NCI-H128 (cell line): ENCODE results near the gene POC1A.

Source experiments
- DNase-seq: peaks from one replicate; lab custom pipeline; 2025; ENCODE audit not compliant: unreplicated experiment; lab: John Stamatoyannopoulos, UW

POC1A gene

DNA sequence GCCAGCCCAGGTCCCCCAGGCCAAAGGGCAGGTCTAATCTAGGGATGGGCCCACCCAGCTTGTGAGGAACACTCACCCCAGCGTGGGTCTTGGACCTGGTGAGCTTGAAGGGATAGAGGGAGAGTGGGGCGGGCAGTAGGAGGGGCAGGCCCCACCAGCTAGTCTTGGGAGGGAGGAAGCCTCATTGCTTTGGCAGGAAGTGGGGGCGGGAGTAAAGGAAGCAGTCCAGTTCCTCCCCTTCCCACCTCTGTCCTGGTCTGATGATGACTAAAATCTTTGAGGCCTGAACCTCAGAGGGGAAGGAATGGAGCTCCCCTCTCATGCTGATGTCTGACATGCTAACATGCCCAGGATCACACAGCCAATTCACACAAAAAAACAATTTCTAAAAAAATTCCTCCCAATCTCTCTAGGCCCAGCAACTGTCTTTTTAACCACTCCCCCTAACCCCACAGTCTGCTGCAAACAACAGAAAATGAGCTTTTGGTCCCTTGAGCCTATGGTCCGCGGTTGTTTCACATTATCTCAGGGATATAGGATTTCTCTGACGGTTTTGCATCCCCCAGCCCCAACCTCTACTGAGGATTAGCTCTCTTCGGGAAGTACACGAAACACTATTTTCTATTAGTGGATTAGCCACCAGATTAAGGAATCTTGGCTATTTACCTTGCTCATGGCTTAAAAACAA lies 67.1 kb downstream of the POC1A start:
- no peak for DNase-seq

DNA sequence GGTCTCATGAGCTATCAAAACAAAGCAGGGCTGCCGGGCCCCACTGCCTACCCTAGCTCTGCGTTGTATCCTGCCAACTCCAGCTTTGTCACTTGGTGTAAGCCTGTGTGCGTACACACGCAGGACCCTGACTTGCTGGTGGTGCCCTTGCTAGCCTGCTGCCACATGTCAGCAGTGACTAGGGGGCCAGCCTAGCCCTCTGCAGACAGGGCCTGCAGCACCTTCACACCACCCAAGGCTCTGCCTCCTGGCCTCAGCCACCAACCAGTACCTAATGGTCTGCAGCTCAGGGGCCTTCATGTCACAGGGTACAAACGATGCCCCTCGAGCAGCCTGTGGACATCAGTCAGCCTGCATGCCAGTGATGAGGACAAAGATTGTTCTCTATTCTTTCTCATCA lies 67.8 kb downstream of the POC1A start:
- no peak for DNase-seq

DNA sequence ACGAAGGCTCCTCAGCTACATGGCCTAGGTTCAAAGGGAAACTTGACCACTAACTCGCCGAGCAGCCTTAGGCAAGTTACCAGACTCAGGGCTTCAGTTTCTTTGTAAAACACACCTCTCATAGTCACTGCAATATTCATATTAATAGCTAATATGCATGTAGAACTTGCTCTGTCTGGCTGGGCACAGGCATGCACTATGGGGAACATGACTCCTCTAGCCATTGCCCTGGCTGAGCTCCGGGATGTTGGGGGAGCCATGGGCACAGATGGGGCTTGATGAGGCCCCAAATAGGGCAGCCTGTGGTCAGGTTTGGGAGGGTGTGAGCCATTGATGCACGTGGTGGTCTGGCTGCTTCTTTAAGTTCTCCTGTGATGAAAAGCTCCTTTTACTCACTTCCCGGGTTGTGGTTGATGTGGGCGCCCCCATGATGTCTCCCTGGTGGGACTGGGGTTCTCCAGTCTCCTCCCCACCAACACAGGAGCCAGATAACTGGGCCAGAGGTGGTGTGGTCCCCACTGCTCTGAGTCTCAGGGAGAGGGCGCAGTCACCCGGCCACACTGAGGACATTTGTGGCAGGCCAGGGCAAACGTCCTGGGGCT lies 68.4 kb downstream of the POC1A start:
- DNase-seq = no peak

DNA sequence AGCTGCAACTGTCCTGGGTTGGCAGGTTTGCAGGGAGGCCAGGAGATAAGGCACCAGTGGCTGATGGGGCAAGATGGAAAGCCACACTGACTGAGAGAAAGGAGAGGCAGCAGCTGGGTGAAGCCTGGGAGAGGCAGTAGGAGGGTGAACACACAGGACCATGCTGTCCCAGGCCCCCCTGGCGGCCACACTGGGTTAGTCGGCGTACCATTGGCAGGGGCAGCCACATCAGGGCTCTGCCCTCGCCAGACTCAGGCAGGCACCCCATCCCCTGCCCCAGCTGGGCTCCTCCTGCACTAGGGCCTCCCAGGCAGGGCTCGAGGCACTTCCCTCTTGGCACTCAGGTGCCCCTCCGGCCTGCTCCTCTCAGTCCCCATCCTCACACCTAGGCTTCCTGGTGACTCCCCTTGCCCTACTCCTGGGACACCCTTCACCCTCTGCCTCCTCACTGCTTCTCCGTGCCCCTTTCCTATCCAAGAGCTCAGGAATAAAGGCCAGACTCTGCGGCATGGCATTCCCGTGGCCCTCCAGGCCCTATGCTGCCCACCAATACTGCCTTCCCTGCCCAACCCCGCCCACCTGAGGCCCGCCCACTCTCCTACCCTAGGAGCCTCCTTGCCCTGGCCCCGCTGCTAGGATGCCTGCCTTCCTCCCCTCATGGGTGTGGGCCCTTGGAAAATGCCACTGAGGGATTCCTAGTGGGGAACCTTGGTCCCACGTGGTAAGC lies 69.1 kb downstream of the POC1A start:
- DNase-seq = no peak

DNA sequence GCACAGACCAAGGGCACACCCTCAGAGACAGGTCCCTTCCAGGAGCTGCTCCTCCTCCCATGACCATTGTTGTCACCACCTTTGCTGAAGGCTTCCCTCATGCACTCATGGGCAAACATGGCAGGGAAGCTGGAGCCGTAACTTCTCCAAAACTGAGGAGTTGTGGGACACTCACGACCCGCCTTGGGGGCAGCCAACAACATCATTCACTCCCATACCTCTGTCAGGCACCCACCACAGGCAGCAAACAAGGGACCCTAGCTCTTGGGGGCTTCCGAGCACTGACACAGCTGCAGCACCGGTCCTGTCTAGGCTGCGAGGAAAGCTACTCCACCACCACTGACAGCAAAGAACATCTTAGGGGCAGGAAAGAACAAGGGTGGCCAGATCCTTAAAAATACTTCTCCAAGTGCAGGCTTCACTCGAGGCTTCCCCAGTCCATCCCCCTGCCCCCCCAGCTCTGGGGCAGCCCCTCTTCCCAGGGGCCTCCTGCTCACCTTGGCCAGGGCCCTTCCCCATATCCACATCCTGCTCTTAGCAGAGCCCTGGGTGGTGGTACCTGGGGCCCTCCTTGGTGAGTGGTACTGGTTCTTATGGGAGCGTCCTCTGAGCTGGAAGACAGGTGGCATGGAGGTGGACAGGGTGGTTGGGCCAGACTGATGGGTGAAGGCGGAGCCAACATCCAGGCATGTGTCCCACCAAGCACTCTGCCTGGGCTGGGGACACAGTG lies 69.8 kb downstream of the POC1A start:
- no peak for DNase-seq

DNA sequence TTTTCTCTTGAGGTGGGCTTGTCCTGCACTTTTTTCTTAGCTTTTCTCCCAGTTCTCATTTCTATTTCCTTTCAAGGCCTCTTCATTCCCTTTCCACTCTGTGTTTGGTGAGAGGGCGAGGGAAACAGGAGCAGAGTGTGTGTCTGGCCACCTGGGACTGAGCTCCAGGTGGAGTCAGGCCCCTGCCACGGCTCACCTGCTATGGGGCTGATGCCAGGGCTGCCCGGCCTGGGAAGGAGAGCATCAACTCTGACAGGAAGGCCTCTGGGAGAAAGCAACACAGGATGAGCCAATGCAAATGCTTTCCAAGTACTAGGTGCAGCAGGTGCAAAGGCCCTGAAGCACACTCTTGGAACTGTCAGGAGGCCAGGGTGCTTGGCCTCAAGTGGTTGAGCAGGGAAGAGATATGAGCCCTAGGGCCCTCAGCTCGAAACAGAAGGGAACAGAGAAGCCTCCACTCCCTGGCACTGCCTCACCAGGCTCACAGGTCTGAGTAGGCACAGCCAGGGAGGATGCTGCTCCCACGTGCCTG lies 70.6 kb downstream of the POC1A start:
- no peak for DNase-seq

DNA sequence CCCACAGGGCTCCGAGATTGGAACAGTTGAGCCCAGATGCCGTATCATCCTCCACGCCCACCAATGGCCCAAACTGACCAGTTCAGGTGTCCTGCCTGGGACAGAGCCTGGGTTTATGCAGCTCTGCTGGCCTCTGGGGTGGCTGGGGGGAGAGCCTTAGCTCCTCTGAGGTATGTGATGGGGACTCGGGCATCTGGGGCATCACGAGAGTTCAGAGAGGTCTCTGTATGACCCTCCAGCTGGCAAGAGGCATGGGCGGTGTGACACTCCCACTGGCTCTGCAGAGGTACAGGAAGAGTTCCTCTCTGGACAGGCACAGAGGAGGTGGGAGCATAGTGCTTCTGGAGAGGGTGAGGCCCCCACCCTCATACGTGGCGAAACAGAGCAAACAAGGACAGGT lies 71.3 kb downstream of the POC1A start:
- no peak for DNase-seq

DNA sequence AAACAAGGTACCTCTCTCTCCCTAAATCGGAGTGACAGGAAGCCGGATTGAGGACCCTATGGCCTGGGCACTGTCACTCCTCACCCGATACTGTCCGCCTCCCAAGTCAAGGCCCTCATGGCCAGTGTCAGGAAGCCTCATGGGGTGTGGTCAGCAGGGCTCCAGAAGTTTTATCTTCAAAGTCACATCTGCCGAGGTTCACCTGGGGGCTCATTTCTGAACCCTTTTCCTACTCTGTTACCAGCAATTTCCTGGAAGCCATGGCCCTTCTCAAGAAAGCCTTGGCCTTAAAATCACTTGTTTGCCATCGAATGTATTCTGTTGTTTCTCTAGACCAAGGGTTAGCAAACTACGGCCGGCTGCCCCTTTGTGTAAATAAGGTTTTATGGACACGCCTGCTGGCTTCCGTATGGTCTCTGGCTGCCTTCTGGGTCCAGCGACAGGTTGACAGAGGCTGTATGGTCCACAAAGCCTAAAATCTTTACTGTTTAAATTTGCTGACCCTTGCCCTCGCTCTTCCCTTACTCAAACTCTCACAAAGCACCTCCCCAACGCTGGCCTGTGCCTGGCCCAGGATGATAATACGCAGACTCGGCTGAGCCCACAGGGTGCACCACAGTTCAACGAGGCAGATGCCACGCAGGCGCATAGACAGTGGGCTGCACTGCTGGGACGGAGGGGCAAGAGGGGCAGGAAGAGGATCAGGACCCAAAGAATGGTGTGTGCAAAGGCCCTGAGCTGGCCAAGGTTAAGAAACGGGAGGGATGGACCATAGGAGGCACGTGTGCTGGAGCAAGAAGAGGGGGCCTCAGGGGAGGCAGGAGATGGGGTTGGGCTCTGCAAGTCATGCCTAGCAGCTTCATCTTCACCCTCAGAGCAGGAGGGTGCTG lies 73.1 kb downstream of the POC1A start:
- no peak for DNase-seq

DNA sequence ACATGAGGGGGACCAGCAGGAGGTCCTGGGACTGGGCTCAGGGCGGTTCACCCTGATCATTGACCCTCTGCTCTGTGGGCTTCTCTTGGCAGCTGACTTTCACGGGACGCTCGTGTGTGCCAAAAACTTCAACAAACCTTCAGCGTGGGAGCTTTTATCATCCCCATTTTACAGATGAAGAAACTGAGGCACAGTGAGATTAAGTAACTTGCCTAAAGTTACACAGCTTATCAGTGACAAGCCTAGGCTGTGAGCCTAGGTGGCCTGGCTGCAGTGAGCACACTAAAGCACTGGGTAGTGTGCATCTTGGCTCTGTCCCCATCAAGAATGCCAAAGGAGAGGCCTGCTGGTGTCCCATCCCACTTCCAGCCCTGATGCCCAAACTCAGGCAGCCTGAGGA lies 74.3 kb downstream of the POC1A start:
- DNase-seq = no peak

DNA sequence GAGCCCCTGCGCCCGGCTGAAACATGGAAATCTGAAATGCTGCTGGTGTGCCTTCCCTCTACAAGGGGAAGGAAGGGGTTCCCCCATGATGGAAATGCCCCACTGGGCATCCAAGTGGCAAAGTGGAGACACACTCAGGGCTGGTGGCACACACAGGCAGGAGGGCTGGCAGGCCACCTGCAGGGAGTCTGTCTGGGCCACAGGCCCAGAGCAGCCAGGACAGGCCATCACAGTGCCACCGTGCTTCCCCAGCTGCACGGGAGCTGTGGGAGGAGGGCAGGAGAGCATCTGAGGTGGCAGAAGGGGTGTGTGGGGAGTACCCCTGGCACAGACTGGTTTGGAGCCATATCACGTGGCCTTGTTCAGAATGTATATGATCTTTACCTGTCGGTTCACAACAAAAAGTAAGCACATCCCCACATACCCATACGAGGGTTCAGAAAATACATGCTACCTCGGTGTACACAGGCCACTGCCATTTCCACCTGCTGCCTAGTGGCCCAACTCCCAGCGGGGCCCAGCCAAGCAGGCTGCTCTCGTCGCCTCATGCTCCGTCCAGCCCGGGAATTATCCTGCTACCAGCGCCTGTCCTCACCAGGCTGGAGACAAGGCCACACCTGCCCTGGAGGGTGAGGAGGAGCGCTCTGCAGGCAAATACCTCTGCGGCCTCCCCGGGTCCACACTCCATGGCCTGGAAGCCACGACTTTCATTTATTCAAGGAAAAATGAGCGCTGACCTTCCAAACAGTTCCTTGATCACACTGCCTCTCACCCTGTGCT lies 75.3 kb downstream of the POC1A start:
- DNase-seq = no peak

DNA sequence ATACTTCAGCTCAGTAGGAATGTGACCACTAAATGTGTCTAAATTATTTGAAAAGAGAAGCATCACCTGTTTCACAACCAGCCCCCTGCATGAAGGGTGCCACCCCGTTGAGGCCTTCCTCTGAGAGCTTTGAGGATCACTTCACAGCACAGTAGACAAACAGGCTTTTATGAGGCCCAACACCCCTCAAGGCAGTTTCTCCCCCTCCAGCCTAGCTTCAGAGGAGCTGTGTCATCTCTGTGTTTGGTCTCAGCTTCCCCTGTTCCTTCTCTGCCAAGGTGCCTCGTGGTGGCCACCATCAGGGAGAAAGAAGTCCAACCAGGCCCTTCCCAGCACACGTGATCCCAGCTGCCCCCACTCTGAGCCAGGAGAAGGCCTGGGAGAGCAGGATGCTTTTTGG lies 76.3 kb downstream of the POC1A start:
- DNase-seq = no peak

DNA sequence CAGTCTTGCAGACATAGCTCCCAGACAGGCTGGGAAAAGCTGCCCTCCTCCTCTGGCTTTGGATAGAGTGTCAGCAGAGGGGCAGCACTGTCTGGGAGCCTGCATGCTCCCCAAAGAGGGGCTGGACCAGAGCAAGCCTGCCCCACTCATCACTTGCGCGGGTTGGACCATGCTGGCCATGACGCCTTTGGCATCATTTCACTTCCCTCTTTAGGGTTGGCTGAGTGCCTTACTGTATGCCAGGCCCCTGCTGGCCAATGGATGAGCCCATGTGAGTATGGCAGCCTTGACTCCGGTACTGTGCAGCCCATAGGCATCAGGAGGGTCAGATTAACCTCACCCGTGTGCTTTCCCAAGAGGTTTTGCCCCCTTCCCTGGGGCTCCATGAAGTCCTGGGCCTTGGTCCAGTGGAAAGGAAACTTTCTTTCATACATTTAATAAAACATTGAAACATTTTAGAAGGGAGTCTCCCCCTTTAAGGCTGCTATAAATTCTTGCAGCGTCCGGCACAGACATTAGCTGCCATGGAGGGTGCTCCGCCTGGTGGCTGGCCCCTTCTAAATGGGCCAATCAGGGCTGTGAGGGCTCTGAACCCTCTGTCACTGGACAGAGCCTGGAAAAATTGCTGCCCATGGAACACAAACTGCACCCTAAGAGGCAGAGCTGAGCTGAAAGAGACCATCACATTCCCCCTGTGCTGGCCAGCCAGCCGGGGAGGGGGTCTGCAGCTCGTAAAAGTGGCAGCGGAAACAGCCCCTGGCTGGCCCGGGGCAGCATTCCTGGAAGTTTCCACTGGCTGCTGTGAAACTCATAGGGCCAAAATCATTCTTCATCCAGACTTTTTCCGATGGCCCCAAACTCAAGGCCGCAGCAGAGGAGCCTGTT lies 77.1 kb downstream of the POC1A start:
- no peak for DNase-seq

DNA sequence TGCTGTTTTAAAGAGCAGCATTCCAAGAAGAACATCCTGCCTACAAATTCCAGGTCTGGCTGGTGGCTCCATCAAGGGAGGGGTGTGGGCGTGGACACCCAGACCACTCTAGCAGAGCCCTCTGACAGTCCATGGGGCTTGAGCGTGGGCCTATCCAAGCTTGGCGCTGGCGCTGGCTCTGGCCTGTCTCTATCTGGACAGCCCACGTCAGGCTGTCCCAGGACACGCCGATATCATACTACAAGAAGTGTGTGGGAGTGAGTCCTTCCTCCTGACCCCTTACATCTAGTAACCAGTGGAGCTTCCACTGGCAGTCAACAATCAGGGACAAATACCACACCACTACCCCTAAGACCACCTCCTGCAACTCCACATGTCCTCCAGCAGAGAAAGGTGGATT lies 80.7 kb downstream of the POC1A start:
- DNase-seq = no peak

DNA sequence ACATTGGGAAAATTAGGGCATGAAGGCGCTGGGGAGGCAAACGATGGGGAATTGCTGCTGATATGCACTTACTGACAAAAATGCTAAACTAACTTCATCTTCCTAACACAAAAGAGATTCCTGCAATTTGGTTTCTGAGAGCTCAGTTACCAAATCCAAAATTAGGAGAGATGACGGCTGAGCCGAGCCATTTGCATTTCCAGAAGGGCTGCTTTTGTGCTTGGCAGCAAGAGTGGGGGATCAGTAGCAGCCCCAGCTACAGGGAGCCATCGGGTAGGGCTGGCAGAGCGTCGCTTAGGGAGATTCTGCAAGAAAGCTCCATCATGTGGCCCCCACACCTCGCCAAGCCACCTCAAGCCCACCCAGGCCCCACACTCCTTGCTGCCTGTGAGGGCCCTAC lies 81.8 kb downstream of the POC1A start:
- DNase-seq = no peak

DNA sequence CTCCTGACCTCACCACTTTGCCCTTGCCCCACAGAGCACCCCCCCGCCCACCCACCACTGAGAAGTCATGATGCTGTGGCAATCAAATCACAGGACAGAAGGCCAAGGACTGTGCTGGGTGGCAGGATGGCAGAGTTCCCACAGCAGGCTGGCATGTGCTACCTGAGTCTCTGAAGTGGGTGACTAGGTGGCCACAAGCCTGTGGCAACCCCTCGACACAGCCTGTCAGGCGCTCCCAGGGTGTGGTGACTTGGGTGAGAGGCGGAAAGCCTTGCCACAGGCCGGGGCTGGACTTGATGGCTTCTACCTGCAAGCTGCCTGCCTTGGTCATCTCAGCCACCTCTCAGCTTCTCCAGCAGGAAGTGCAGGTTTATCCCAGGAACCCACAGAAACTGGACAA lies 82.2 kb downstream of the POC1A start:
- DNase-seq = no peak

DNA sequence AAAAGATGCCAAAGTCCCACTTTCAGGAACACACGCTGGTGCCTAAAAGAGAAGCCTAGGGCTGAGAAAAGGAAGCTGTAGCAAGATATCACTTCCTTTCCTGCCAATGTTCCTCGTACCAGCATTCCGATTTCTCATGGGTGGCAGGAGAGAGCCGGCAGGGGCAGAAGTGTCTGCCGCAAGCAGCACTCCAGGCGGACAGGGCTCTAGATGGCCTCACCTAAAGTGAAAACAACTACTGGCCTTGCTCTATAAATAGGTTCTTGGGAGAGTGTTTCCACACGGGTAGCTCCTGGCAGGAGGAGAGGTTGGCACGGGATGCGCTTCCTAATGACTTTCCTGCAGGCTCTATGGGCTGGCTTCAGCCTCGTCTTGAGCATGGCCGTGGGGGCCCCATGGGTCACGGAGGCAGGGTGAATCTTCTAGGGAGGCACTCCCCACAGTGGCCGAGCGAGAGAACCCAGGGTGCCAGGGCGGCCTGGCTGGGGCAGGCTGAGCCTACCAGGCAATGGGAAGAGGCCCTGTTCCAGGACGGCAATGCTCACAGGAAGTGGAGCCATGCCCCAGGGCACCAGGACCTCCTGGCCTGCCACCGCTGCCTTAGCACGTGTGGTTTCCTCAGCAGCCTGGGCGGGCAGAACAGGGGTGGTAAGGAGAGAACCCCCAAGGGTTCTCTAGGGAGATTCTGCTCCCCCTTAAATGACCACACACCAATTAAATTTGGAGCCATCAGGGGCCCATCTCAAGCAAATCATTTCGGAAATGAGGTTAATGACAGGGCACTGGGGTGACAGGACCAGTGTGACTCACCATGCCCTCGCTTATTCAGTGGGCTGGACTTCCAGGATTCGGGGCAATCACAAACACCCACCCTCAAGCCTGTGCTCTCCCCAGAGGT lies 83.2 kb downstream of the POC1A start:
- DNase-seq = no peak

DNA sequence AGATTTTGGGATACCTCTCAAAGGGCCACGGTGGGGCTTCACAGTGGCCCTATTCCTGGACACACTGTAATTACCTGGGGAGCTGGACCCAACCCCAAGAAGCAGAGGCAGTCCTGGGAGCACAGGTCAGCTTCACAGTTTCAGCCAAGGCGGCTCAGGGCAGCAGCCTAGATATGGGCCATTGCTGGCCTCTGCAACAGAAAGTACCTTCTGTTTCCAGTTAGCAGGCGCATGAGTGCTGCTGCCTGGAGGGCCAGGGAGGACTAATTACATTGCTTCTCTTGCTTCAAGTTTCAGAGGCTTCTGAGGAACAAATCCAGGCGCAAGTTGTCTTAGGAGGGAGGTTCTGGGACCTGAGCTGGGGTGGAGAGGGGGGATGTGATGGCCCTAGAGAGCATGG lies 84.4 kb downstream of the POC1A start:
- DNase-seq = no peak

DNA sequence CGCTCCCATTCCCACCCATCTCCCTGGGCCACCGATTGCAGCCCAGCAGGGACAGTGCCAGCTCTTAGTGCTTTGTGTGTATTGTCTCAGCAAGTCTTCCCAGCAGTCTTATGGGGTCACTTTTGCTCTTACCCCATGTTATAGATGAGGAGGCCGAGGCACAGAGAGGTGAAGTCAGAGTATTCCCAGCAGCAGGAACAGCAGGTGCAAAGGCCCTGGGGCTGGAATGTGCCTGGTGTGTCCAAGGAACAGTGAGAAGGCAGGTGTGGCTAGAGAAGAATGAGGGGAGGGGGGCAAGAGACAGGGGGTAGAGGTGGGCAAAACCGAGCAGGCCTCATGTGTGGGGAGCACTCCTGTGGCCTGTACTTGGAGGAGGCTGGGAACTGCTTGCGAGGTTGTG lies 85.1 kb downstream of the POC1A start:
- no peak for DNase-seq
